Tibial nerve (tissue), 4 donors: ENCODE results near the gene CEP104. TPM values are rescaled to one million over a fixed set of nuclear protein-coding genes. Genes with fewer than 3 reads are reported as not detected.

ENCODE experiments used
- DNase-seq, 2 donors: peaks; one replicate each; pipeline ENCODE4 v3.0.0-alpha.2; 2019; ENCODE audit warnings: low spot score in 2 of 2
- H3K27ac ChIP-seq, 4 donors: fragments of 200-600 bp; sonication (generic) in 3 of 4; one replicate each; pipeline ENCODE4 v1.5.1; 2017 to 2019; ENCODE audit warnings: mild to moderate bottlenecking in 1 of 4
- H3K27me3 ChIP-seq, 2 donors: fragments of 200-600 bp; sonication (generic) in 1 of 2; one replicate each; pipeline versions ENCODE4 v1.5.1 to v1.6.0; 2017 to 2019
- H3K36me3 ChIP-seq, 3 donors: fragments of 200-600 bp; sonication (generic); one replicate each; pipeline ENCODE4 v1.5.1; 2018 to 2019
- H3K4me1 ChIP-seq, 4 donors: fragments of 200-600 bp; sonication (generic) in 3 of 4; one replicate each; pipeline ENCODE4 v1.5.1; 2017 to 2019
- H3K4me3 ChIP-seq, 4 donors: fragments of 200-600 bp; sonication (generic) in 3 of 4; one replicate each; pipeline ENCODE4 v1.5.1; 2017 to 2019; ENCODE audit warnings: mild to moderate bottlenecking in 1 of 4, moderate library complexity in 1 of 4
- H3K9me3 ChIP-seq, 4 donors: fragments of 200-600 bp; sonication (generic) in 3 of 4; one replicate each; pipeline ENCODE4 v1.5.1; 2017 to 2019
- EP300 ChIP-seq, 2 donors: sonication (generic); formaldehyde crosslinking; IDR thresholded peaks; one replicate each; pipeline ENCODE4 v1.6.1; 2017; ENCODE audit warnings: antibody characterized with exemption in 2 of 2, mild to moderate bottlenecking in 1 of 2
- POLR2A ChIP-seq, 2 donors: fragments of 450-650 bp; IDR thresholded peaks; one replicate each; pipeline ENCODE4 v1.6.1; 2017; ENCODE audit warnings: antibody characterized with exemption in 2 of 2, mild to moderate bottlenecking in 2 of 2, moderate library complexity in 2 of 2
- WGBS, 2 donors: methylation state at CpG; one replicate each; pipeline ENCODE4 v1.1.5; 2018; 5-methylcytosine and 5-hydroxymethylcytosine counted together
- total RNA-seq, 4 donors: library from RNA; depleted of rRNA; stranded (reverse); fragments of >200 nt; gene quantifications; one replicate each; pipeline ENCODE4 v1.1.0, GENCODE V29; 2016
- TF ChIP-seq, protein P1 (sequence below), 5 experiments: fragments of 200-600 bp in 3 of 5; fragments of 450-650 bp in 2 of 5; sonication (generic) in 3 of 5; IDR thresholded peaks; one replicate each; pipeline ENCODE4 v1.5.1; 2016 to 2019; ENCODE audit warnings: antibody characterized with exemption in 5 of 5, mild to moderate bottlenecking in 3 of 5, moderate library complexity in 2 of 5

CEP104 gene
- total RNA-seq, 4 donors from 2014 or later = 41.5 to 68.6 (median 48.0) TPM

GRCh38 chr1:3879099-3879498, 22.1 kb upstream of the CEP104 start:
- TF ChIP-seq EP300 (IDR thresholded peaks at IDR 0.05) = no peak
- TF ChIP-seq POLR2A (IDR thresholded peaks at IDR 0.05) = no peak
- TF ChIP-seq, protein P1, sequence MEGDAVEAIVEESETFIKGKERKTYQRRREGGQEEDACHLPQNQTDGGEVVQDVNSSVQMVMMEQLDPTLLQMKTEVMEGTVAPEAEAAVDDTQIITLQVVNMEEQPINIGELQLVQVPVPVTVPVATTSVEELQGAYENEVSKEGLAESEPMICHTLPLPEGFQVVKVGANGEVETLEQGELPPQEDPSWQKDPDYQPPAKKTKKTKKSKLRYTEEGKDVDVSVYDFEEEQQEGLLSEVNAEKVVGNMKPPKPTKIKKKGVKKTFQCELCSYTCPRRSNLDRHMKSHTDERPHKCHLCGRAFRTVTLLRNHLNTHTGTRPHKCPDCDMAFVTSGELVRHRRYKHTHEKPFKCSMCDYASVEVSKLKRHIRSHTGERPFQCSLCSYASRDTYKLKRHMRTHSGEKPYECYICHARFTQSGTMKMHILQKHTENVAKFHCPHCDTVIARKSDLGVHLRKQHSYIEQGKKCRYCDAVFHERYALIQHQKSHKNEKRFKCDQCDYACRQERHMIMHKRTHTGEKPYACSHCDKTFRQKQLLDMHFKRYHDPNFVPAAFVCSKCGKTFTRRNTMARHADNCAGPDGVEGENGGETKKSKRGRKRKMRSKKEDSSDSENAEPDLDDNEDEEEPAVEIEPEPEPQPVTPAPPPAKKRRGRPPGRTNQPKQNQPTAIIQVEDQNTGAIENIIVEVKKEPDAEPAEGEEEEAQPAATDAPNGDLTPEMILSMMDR (IDR thresholded peaks at IDR 0.05) = no peak
- no peaks in the 10 kb centered on the region for H3K4me1 ChIP-seq
- H3K27ac ChIP-seq = no peak overlapping the region
- 94 to 96% methylated on average over 7 of the region's 7 CpGs for WGBS, 2 donors
- H3K4me3 ChIP-seq = no peak overlapping the region
- H3K36me3 ChIP-seq = peaks cover 0 to 96% (median 7%) of the 10 kb centered on the region in 3 donors
- H3K27me3 ChIP-seq = no peaks in the 10 kb centered on the region
- H3K9me3 ChIP-seq = peaks cover 0 to 14% (median 2%) of the 10 kb centered on the region in 4 donors
- no peak for DNase-seq

- 86% methylated on average over 16 of the region's 16 CpGs for WGBS, 2 donors
Observed at GRCh38 chr1:3876716-3877115, 19.7 kb upstream of the CEP104 start.

GRCh38 chr1:3874736-3875135, 17.7 kb upstream of the CEP104 start:
- DNase-seq = no peak
- peaks cover 0 to 14% (median 2%) of the 10 kb centered on the region in 4 donors for H3K9me3 ChIP-seq
- H3K36me3 ChIP-seq = peaks cover 0 to 98% (median 7%) of the 10 kb centered on the region in 3 donors
- no peak for TF ChIP-seq POLR2A (IDR thresholded peaks at IDR 0.05)
- no peak for TF ChIP-seq EP300 (IDR thresholded peaks at IDR 0.05)
- TF ChIP-seq, protein P1 (IDR thresholded peaks at IDR 0.05) = no peak
- H3K4me1 ChIP-seq = no peaks in the 10 kb centered on the region
- no peak overlapping the region for H3K27ac ChIP-seq
- no peak overlapping the region for H3K4me3 ChIP-seq
- WGBS, 2 donors = 92 to 98% methylated on average over 23 of the region's 23 CpGs
- H3K27me3 ChIP-seq = no peaks in the 10 kb centered on the region

More at GRCh38 chr1:3876716-3877115, 19.7 kb upstream of the CEP104 start:
- no peak overlapping the region for H3K27ac ChIP-seq
- H3K4me1 ChIP-seq = no peaks in the 10 kb centered on the region
- peaks cover 0 to 98% (median 7%) of the 10 kb centered on the region in 3 donors for H3K36me3 ChIP-seq
- H3K4me3 ChIP-seq = no peak overlapping the region
- no peak for TF ChIP-seq POLR2A (IDR thresholded peaks at IDR 0.05)
- TF ChIP-seq, protein P1 (IDR thresholded peaks at IDR 0.05) = no peak
- TF ChIP-seq EP300 (IDR thresholded peaks at IDR 0.05) = no peak
- DNase-seq = no peak
- peaks cover 0 to 14% (median 2%) of the 10 kb centered on the region in 4 donors for H3K9me3 ChIP-seq
- no peaks in the 10 kb centered on the region for H3K27me3 ChIP-seq

DNA sequence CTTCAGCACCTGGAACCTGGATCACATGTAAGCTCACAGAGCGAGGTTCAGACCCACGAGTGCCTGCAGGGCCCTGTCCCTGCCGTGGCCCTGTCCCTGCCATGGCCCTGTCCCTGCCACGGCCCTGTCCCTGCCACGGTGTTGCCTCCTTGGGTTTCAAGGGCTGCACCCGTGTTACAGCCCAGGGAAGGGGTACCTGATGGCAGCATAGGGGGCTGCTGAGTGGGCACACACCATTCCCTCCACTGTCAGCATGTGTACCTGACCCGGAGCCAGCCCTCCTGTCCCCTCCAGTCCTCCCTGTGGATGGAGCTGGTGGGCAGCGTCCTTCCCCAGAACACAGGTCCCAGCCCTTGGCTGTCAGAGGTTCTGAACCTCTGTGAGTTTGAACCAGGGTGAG, 15.5 kb upstream of the CEP104 start:
- Histone ChIP-seq H3K9me3 (no peaks in the 10 kb centered on the region), H3K36me3 (peaks cover 0 to 98% (median 7%) of the 10 kb centered on the region in 3 donors), H3K27ac (no peak overlapping the region), H3K4me1 (no peaks in the 10 kb centered on the region), H3K27me3 (no peaks in the 10 kb centered on the region), H3K4me3 (no peak overlapping the region)
- DNase-seq = no peak
- TF ChIP-seq POLR2A (IDR thresholded peaks at IDR 0.05) (no peak), EP300 (IDR thresholded peaks at IDR 0.05) (no peak)
- TF ChIP-seq, protein P1 (IDR thresholded peaks at IDR 0.05) = no peak
- 86 to 90% methylated on average over 7 to 8 of the region's 8 CpGs for WGBS, 2 donors

- 94 to 95% methylated on average over 7 of the region's 7 CpGs for WGBS, 2 donors
- Histone ChIP-seq H3K4me3 (no peak overlapping the region), H3K27me3 (no peaks in the 10 kb centered on the region), H3K9me3 (no peaks in the 10 kb centered on the region), H3K27ac (no peak overlapping the region), H3K4me1 (no peaks in the 10 kb centered on the region), H3K36me3 (peaks cover 0 to 97% (median 7%) of the 10 kb centered on the region in 3 donors)
- TF ChIP-seq EP300 (IDR thresholded peaks at IDR 0.05) (no peak), POLR2A (IDR thresholded peaks at IDR 0.05) (no peak)
- TF ChIP-seq, protein P1 (IDR thresholded peaks at IDR 0.05) = no peak
- no peak for DNase-seq
Observed at GRCh38 chr1:3871451-3871805, 14.4 kb upstream of the CEP104 start.
